SW480 (cell line): ENCODE measurements around the gene PCIF1.

Experiments
- DNase-seq: peaks from one replicate; pipeline ENCODE4 v3.0.0-alpha.2; 2016; ENCODE audit warnings: low spot score

Gene PCIF1

DNA sequence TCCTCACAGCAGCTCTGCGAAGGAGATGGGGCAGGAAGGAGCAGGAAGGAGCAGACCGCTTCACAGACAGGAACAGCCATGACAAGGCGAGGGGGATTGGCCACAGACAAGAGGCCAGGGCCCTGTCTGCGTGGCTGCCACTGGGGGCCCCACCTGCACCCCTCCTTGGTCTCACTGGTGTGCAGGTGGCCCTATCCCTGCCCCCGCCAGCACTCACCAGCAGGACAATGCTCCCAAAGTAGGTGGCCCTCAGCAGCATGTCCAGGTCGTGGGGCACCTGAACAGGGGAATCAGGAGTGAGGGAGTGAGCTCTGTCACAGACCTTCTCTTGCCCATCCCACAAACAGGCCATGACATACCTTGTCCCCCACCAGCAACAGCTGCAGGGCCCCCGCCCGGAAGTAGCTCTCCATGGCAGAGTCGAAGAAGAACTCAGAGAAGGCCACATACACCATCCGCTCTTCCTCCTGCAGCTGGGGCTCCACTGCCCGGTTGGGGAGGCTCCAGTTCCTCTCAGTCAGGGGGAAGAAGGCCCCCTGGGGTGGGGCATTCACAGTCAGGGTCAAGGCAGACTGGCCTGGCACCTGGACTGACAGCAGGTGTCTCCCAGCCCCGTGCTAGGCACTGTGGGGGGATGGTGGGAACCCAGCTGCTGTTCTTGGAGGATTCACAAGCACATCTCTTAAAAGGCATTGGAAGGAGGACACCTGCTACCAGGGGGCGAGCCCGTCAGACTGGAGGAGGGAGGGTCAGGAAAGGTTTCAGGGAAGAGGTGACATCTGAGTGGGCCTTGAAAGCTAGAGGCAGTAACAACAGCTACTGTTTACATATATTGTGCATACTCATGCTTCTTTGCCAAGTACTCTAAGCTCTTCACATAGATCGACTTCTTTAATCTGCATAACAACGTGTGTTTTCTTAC, 29.6 kb upstream of the PCIF1 start:
- DNase-seq = no peak

DNA sequence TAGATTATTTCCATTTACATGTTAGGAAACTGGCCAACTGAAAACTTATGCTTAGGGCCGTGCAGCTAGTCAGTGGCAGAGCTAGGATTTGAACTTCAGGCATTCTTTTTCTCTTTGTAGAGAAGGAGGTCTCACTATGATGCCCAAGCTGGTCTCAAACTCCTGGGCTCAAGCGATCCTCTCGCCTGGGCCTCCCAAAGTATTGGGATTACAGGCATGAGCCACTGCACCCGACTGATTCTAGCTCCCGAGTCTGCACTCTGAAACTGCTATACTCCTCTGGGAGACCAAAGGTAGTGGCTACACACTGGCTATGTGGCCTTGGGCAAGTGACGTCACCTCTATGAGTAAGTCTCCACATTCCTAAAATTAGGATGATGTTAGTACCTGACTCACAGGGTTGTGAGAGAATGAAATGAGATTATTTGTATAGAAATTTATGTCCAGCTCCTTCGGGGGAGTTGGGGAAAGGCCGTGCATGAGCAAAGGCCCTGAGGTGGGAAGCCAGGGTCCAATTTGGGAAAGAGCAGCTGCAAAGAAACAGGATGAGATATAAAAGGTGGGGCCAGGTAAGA, 28.9 kb upstream of the PCIF1 start:
- no peak for DNase-seq

DNA sequence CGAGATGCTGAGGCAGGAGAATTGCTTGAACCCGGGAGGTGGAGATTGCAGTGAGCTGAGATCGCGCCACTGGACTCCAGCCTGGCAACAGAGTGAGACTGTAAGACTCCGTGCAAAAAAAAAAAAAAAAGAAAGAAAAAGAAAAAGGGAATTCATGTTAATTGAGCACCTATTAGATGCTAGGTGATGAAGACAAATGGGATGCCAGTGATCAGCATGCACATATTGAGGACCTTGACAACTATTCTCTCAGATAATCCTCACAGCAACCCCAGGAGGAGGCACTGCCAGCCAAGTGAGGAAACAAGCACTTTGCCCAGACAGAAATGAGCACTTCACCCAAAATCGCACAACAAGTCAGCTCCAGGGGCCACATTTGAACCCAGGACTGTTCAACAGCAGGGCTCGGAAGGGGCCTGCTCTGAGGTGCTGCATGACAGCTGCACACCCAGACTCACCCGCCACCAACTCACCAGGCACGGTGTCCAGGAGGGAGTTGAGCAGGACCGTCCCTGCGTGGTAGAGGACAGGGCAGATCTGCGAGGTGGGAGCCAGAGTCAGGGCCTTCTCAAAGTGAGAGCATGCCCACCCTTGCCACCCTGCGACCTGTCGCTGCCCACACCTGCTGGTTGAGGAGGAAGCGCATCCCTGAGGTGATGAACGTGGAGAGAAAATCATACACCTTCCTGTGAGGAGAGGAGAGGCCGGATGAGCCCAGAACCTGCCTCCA, 27.1 kb upstream of the PCIF1 start:
- no peak for DNase-seq

DNA sequence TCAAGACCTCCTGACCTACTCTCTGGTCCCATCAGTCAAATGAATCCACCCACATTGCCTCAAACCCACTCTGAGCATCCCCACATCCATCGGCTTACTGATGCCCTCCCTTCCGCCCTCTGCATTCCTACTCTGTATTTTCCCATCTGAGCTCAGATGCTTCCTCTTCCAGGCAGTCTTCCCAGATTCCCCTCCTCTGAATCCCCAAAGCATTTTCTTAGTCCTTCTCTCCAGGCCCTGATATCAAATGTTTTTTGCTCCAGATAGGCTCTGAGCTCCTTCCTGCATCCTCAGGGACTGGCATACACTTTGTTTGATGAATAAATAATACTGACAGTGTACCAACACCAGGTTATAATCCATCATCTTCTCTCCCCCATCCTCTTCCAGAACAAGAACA, 26.4 kb upstream of the PCIF1 start:
- no peak for DNase-seq

DNA sequence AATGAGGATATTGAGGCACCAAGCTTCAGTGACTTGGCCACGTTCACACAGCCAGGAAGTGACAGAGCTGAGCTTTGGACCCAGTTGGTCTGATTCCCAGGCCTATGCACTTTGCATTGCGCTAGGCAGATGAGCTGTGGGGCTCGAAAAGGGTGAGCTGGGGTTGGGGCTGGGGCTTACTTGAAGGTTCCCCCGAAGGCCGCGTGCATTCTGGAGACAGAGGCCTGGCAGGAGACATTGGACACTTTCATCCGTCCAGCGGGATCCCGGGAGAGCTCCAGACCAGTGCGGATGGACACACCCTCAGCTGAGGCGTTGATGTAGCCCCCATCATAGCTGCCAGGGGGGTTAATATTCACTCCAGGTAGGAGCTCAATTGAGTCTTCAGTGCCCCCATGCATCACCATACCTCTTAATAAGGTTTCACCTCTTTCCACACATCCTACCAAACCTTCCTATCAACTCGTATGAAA, 25.1 kb upstream of the PCIF1 start:
- DNase-seq = no peak

DNA sequence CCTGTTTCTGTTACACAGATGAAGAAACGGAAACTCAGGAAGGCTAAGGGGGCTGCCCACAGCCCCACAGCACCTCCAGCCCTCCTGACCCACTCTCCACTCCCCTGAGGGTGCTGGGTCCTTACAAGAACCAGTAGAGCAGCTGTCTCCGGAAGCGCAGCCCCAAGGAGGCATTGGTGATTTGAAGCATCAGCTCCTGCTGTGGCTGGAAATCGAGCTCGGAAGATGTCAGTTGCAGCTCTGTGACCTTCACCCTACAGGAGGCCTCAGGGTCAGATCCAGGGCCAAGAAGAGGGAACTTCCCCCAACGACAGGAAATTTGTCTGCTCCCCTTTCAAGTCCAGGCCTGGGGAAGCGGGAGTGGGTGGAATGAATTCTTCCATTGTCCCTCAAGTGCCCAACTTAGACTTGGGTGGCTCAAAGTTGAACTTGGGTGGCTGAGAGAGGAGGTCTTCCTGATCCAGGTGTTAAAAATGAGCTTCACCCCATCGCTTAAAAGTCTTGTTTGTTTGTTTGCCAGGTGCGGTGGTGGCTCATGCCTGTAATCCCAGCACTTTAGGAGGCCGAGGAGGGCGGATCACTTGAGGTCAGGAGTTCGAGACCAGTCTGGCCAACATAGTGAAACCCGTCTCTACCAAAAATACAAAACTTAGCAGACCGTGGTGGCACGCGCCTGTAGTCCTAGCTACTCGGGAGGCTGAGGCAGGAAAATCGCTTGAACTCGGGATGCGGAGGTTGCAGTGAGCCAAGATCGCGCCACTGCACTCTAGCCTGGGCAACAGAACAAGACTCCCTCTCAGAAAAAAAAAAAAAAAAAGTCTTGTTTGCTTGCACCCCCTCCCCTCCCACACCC, 24.4 kb upstream of the PCIF1 start:
- no peak for DNase-seq

DNA sequence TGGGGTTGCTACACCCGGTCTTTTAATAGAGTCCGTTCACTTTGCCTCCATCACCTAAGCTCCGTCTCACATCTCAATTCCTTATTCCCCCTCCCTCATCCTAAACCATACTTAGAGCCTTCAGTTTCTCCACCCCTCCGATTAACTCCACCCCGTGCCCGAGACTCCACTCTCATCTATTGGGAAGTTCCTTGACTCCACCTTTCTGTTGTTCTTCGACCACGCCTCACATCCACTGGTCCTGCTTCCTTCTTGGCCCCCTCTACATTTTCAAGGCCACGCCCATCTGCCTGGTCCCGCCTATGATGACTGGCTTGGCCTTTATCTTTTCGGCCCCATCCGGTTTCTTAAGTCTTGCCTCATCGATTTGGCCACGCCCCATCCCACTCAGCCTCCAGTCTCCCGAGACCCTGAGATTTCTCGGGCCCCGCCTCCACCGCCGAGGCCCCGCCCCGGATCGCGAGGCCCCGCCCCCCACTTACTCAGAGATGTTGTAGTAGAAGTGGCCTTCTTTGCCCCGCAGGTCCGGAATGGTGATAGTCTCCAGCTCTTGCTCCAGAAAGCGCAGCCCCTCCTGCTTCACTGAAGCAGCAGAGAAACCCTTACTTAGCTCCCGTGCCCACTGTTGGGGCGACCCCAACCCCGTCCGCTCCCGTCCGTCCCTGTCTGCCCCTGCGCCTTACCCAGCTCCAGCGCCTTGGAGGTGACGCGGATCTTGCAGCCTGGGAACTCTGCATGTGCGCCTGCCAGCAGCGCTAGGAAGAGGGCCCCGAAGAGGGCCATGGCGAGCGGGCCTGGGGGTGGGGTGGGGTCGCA, 23.6 kb upstream of the PCIF1 start:
- peak; percentile 96 for DNase-seq

DNA sequence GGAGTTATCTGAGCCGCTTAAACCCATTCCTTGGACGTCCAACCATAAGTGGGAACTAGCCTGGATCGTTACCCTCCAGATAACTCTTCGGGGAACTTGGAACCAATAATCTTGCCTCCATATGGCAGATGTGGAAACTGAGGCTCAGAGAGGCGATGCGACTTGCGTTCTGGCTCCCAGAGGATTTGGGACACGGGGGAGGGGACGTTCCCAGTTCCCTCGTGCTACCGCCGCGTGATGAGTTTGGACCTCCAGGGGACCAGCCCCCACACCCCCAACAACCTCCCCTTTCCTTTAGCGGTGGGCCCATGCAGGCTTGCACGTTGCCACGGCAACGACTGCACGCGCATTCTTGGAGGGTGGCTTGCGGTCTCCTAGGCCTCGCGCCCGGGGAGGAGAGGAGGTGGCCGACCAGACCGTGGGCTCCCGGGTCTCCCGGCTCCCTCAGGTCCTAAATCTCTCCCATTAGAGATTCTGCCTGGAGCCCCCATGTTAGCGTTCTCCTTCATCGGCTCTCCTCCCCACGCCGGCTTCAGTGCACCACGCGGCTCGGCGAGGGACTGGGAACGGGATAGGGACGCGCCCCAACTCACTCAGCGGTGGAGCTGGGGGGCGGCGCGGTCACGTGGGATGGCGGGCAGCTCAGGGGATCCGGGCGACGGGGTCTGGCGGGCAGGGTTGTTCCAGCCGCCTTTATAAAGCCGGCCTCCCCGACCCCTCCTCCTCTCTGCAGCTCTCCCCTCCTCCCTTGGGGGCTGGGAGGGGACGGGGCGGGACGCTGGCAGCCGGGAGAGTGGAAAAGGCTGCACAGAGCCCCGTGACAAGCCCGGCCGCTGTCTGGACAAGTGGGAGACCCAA, 22.8 kb upstream of the PCIF1 start, which contains the start of gene PLTP:
Gene PLTP (minus strand): TSS at position 670 of the 858 bp plus-strand sequence. CDS start 703 bp downstream, outside the sequence.
- DNase-seq = peak; percentile 40

DNA sequence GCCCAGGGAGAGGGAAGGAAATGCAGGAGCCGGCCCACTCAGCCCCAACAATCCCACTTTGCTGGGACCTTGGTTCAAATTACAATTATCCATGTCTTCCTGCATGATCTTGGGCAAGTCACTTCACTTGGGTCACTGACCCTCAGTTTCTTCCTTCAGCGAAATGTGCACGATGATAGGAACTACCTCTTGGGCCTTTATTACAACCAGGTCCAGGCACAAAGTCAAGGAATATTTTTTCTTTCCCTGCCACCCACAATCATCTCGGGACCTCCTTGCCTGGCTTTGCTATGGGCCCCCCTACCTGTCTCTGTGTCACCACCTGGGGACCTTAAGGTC, 22.2 kb upstream of the PCIF1 start:
- DNase-seq = no peak

DNA sequence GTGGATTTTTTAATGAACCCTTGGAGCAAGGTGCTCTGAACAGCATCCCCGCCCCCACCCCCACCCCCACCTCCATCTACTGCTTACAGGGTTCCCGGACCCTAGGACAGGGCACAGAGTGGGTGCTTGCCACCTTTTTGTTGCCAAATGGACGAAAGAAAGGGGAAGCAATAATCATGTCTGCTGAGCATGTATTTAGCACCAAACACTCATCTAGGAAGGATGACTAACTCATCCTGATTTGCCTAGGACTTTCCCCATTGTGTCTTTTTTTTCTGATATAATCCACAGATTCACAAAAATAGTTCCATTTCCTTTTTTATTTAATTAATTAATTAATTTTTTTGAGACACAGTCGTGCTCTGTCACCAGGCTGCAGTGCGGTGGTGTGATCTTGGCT, 21.4 kb upstream of the PCIF1 start:
- DNase-seq = no peak

DNA sequence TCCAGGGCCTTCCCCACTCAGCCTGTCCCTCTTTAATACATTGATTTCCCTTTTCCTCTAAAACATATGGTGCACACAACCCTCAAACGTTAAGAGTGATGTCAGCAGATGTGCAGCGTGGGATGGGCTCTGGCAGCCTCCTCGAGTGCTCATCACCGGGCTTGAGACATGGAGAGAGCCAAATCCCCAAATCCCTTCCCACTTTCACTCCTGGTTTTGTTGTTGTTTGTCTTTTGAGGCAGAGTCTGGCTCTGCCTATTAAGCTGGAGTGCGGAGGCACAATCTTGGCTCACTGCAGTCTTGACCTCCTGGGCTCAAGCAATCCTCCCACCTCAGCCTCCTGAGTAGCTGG, 16.7 kb upstream of the PCIF1 start:
- no peak for DNase-seq

DNA sequence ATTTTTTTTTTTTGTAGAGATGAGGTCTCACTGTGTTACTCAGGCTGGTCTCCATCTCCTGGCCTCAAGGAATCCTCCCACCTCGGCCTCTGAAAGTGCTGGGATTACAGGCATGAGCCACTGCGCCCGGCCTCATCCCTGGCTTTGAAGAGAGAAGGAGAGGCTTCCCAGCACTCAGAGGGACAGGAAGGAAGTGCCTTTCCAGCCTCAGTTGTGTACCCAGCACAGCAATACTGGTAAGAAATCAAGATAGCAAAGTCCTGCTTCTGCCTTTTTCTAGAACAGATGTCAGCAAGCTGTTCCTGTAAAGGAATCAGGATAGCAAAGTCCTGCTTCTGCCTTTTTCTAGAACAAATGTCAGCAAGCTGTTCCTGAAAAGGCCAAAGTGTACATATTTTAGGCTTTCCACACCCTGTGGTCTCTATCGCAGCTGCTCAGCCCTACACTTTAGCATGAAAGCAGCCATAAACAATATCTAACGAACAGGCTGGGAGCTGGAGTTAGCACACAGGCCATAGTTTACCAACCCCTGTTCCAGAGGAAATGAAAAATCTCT, 16.2 kb upstream of the PCIF1 start:
- no peak for DNase-seq

DNA sequence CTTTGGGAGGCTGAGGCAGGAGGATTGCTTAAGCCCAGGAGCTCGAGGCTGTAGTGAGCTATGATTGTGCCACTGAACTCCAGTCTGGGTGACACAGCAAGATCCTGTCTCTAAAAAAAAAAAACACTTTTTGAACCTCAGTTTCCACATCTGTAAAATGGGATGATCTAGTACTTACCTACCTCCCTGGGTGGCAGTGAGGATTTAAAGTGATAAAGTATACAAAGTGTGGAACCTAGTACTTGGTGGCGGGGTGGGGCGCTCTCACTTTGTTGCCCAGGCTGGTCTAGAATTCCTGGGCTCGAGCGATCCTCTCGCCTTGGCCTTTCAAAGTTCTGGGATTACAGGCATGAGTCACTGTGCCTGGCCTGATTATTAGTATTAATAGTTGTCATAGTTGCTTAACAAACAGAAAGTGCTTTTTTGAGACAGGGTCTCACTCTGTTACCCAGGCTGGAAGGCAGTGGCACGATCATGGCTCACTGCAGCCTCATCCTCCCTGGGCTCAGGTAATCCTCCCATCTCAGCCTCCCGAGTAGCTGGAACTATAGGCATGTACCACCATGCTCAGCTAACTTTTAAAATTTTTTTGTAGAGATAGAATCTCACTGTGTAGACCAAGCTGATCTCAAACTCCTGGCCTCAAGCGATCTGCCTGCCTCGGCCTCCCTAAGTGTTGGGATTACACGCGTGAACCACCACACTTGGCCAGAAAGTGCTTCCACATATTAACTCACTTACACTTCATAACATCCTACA, 15.5 kb upstream of the PCIF1 start:
- DNase-seq = no peak

DNA sequence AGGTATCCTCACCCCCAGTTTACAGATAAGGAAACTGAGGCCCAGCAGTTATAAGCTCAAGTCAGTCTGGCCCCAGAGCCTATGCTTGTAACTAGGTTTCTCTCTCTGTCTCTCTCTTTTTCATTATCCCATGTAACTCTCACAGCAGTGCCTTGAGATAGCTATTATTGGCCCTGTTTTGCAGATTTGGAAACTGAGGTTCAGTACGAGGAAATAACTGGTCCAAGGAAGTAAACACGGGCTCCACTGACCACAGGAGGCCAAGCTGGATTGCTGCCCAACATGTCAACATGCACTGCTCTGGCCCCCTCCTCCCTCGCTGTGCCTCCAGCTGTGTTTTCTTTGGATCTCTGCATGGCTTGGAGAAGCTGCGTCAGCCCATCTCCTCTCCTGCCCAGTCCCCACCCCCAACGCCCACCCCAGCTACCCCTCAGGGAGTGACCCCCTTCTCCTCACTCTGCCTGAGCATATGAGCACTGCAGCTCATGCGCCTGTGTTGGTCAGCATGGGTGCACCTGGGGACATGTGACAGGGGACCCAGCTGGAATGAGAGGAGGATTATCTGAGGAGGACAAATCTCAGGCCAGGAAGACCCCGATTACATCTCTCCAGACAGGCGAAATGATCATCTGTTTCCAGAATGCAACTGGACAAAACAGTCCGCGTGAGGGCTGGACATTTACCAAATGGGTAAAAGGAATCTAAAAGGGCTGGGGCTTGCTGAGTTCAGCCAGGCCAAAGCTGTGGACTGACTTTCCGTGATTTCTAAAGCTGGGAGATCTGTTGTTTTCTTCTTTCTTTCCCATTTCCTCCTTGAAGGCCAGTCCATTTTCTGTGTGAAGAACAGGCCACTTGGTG, 14.7 kb upstream of the PCIF1 start:
- no peak for DNase-seq

DNA sequence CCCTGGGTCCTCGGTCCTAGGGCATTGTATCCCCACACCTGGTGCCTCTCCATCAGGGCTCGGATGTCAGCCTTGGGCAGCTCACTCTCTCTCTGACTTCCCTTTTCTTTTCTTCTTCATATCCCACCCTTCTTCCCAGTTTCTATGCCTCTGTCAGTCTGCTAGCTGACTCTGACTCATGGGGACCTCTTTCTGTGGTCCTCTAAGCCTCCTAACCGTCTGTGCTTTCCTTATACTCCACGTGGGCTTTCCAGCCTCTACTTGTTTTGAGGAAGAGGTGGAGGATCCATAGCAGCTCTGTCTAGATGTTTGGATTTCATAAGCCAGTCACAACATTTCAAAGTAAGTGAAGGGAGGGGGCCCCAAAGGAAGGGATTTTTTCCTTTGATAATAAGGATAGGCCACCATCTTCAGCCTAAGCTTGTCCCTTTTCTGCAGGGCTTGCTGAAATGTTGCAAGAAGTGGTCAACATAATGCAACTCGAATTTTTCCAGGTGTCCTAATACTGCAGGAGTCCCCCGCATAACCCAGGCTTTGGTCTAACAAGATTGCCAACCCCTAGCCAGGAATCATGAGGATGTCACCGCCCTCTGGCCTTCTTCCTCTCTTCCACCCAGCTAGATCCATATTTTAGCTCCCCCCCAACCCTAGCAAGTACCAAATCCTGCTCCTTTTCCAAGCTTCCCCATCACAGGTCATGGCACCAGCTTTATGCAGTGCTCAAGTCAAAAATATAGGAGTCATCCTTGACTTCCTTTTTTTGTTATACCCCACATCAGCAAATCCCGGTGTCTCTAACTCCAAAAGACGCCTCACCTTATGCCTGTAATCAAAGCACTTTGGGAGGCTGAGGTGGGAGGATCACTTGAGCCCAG, 13.8 kb upstream of the PCIF1 start:
- no peak for DNase-seq

DNA sequence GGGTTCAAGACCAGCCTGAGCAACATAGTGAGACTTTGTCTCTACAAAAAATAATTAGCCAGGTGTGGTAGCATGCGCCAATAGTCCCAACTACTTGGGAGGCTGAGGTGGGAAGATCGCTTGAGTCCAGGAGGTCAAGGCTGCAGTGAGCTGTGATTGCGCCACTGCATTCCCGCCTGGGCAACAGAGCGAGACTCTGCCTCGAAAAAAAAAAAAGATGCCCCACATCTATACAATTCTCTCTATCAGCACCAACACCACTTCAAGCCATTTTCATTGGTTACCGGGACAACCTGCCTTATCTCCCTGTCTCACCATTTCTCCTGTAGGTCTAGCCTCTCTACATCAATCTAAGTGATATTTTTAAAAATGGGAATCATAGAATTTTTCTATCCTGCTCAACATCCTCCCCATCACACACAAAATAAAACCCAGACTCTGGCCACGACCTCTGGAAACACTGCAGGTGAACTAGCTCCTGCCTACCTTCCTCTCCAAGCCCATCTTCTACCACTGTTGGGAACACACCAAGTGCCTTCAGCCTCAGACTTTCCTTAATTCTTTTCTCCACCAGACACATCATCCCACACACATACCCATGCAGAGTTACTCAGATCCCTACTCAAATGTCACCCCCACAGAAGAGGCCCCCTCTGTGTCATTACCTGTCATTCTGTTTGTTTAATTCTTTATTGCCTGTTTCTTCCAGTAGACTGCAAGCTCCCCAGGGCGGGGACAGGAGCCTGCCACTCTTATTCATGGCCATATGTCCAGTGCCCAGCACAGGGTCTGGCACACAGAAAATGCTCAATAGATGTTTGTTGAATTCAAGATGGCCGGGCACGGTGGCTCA, 12.9 kb upstream of the PCIF1 start:
- DNase-seq = no peak
